ENCODE results near the gene RXFP4.
A peak's percentile ranks its signal among the peaks of the same experiment; 100 is the strongest.

Gene RXFP4

DNA sequence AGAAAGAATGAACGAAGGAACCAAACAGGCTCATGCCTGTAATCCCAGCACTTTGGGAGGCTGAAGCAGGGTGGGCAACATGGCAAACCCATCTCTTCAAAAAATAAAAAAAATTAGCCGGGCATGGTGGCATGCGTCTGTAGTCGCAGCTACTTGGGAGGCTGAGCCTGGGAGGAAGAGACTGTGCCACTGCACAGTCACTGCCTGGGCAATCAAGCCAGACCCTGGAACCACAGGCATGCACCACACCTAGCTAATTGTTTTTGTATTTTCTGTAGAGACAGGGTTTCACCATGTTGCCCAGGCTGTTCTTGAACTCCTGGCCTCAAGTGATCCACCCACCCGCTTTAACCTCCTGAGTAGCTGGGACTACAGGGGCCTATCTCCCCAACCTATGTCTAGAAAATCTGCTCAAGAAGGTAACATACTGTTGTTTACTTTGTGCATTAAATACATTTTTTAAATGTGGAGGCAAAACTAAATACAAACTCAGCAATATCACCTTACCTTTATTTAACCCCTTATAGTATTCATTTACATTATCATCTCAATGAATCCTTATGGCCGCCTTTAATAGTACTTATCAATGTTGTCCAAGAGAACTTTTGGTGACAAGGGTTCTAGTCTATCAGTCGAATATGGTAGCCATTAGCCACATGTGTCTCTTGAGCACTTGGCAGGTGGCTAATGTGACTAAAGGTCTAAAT is 10.0 kb upstream of the RXFP4 start:
- DNase-seq: no peak

DNA sequence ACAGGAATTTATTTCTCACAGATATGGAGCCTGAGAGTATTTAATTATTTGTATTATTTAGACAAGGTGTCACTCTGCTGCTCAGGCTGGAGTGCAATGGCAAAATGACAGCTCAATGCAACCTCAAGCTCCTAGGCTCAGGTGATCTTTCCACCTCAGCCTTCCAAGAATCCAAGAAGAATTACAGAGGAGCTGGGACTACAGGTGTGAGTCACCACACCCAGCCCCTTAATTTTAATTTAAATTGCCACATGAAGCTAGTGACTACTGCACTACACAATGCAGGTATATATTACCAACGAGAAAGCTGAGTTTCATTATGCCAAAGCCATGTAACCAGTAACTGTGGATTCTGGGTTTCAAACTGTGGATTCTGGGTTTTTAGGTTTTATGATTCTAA is 9.4 kb upstream of the RXFP4 start:
- no peak for DNase-seq

DNA sequence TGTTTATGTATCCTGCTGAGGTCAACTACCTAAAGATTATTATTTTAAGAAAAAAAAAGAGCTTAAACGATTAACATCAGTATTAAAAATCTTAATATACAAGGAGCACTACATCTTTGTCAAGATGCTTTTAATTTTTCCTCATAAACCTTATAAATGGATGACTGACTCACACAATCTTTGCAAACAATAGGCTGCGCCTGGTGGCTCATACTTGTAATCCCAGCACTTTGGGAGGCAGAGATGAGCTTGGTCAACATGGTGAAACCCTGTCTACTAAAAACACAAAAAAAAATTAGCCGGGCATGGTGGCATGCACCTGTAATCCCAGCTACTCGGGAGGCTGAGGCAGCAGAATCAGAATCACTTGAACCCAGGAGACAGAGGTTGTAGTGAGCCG is 9.0 kb upstream of the RXFP4 start:
- DNase-seq: no peak

DNA sequence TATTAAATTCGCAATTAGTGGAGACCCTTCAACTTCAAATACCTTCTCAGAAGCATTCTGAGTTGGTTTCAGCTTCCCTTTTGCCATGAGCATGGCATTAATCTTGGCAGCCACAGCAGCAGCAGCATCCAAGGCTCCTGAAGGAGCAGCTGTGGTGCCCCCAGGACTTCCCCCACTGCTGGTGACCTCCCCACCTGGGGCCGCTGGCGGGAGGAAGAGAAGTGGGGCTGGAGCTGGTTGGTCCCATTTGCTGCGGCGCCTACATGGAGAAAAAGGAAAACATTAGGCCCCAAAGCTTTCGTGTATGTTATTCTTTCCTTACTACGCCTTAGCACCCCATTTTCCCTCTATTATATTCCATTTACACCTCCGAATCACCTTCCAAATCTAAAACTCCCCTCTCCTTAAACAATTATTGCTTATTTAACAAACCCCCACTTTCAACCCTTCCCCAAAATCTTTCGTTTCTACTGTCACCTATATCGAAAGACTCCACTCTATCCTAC is 7.8 kb upstream of the RXFP4 start:
- DNase-seq: no peak

DNA sequence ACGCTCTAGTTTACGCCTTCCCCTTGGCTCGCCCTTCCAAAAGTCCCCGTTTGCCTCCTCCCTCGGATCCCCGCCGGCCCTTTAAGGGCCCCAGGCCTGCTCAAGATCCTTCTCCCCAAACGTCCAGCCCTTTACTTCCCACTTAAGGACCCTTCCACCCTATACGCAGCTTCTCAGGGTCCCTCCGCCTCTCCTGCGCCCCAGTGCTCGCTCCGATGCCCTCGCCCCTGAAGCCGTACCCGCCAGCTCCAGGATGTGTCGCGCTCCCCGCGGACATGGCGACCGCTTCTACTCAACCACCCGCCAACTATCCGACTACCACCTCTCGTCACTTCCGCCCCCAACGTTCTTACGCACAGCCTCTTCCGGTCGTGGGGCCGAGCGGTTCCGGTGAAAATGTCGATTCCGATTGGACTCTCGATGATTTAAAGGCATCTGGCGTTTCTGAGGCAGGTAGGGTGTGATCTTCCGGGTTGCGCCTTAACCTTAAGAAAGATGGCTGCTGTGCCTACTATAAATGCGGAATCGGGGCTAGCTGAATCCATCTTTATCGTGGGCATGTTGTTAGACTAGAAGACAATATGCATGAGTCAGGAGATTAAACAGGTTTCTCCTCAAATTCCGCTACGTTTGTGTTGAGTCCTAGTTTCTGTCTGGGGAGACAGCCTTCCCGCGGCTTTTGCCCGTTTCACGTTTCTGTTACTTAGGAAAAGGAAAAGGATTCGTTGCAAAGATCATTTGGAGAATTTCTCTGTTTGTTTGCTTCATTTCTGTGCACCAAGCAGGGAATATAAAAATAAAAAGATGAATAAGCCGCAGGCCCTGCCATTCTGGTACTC is 7.1 kb upstream of the RXFP4 start, which contains the start of gene KHDC4:
Gene KHDC4 (minus strand): TSS at position 317 of the 839 bp plus-strand sequence. CDS start 40 bp downstream, at position 277.
- peak; percentile 97 for DNase-seq

DNA sequence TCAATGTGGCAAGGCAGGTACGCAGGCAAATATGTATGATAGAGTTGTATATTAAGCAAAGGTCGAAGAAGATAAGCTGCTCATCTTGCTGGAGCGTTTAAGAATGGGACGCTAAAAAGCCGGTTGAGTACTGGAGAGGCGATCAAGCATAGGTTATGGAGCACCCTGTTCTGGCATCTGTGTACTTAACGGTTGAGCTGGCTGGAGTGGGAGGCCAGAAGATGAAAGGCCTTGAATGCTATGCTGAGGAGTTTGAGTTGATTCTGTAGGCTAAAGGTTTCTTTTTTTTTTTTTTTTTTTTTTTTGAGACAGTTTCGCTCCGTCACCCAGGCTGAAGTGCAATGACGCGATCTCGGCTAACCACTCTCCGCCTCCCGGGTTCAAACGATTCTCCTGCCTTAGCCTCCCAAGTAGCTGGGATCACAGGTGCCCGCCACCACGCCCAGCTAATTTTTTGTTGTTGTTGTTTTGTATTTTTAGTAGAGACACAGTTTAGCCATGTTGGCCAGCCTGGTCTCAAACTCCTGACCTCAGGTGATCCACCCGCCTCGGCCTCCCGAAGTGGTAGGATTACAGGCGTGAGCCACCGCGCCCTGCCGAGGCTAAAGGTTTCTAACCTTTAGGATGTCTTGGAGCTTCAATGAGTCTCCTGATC is 6.4 kb upstream of the RXFP4 start:
- DNase-seq: no peak

DNA sequence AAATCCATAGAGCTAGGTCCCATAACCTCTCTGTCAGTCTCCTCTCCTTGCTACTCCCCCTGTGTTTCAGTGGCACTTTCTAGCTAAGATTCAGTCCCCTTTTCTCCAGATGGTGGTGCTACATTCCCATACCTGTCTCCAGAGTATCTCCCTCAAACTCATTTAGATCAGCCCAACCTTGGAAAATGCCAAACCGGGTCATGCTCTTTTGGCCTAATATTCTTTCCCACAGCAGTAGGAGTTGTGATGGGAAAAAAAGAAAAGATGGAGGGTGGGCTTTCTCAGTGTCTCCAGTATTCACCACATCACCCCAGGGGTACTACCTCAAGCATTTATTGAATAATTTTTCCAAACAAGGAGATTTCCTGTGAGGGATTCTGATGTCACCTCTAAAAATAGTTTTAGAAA is 3.2 kb upstream of the RXFP4 start:
- DNase-seq: peak; percentile 52

DNA sequence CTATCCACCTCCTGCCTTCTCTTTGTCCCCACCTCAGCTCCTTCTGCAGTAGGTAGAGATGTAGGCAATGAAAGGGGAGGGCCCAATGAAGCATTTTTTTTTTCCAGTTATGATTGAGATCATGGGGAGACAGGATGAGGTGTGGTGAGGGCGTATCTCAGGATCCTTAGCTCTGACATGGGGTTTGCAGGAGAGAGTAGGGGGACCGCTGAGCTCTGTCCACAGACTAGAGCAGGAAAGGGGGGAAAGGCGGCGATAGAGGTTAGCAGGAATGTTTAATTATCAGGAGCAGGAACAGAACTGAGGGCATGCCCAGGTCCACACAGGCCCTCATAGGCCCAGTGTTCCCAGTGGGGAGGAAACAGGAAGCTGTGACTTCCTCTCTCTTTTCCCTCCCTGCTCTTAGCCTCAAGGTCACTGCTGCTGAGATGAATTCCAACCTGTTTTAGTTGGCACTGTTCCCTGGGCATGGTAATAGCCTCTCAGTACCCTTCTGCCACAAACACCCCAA is 901 bp upstream of the RXFP4 start:
- no peak for DNase-seq

DNA sequence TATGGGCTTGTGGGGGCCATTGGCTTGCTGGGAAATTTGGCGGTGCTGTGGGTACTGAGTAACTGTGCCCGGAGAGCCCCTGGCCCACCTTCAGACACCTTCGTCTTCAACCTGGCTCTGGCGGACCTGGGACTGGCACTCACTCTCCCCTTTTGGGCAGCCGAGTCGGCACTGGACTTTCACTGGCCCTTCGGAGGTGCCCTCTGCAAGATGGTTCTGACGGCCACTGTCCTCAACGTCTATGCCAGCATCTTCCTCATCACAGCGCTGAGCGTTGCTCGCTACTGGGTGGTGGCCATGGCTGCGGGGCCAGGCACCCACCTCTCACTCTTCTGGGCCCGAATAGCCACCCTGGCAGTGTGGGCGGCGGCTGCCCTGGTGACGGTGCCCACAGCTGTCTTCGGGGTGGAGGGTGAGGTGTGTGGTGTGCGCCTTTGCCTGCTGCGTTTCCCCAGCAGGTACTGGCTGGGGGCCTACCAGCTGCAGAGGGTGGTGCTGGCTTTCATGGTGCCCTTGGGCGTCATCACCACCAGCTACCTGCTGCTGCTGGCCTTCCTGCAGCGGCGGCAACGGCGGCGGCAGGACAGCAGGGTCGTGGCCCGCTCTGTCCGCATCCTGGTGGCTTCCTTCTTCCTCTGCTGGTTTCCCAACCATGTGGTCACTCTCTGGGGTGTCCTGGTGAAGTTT is 550 bp downstream of the RXFP4 start:
- no peak for DNase-seq

DNA sequence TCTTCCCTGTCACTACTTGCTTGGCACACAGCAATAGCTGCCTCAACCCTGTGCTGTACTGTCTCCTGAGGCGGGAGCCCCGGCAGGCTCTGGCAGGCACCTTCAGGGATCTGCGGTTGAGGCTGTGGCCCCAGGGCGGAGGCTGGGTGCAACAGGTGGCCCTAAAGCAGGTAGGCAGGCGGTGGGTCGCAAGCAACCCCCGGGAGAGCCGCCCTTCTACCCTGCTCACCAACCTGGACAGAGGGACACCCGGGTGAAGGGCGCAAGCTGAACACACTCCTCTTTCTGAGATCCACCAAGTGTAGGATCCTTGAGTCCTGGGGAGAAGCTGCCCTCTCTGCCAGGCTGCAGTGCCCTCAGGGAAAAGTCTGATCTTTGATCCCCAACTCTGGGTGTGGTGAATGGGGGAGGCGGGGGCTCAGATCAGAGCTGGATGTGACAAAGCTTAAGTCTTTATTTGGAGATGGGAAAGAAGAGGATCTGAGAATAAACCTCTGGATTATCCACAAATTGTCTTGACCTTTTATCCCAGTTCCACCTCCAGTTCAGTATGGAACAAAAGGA is 1.2 kb downstream of the RXFP4 start:
- DNase-seq: no peak

DNA sequence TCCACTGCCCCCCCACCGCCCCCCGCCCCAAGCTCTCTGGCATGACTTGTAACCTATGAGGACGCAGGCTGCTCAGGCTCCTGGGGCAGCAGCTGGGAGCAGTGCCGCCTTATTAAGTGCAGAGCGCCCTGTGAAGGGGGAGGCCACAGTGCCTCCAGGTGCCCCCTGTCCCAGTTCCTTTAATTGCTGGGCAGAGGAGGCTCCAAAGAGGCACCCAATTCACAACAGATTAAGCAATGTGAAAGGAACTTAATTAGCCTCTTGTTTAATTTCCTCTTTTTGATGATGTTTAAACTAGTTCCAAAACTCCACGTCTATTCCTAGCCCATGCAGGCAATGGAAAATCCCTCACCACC is 3.0 kb downstream of the RXFP4 start:
- no peak for DNase-seq

DNA sequence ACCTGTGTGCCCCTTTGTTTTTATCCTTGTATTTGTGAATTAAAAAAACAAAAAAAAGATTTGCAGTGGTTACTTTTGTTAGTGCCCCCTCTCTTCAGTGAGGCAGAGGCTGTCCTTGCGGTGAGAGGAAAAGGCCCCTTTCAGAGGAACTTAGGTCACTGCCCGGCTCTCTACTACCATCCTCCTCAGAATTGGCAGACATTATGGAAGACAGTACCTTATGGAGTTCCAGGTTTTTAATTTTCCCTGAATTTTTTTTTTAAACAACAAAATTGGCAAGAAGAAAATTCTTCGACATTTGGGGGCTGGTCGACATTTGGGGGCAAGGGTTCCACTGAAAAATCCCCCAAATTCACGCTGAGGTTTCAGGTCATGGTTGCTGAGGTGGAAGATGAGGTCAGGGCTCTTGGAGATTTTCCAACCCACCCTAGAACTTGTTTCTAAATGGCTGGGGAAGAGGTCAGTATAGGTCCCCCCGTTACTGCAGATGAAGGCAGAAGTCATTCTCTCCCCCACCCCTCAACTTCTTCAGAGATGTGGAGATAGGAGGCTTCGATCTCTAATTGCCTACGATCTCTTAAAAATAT is 5.3 kb downstream of the RXFP4 start:
- DNase-seq: no peak

DNA sequence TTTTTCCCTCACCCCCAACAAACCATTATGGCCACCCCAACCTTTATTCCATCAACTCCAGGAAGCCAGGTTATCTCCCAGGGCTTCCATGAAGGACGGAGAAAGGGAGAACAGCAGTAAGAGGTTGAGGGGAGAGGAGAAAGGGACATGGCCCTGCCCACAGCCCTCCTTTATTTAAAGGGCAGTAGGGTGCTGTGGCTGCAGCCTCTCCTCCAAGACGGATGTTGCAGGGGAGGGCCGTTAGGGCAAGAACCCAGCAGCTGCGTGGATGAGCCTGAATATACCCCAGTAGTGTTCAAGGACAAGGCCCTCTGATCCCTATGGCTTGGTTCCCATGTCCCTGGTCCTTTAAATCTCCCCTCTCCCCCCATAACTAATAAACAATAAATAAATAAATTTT is 5.9 kb downstream of the RXFP4 start:
- DNase-seq: no peak

DNA sequence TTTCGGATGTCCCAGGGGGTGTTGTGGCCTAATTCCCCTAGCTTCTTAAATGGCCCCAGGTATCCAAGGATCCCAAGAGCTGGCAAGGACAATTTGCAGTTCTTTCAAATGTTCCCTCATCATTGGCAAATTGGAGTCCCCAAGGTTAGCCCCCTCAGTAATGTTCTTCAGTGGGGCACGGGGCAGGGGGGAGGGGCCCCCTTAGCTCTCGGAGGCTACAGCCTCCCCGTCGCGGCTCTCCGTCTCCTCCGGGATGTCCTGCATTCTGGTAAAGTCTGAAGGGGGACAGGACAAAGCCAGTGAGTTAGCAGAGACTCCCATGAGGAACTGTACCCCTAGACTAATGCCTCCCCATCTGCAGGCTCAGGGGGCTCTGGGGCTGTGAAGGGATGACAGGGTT is 6.3 kb downstream of the RXFP4 start:
- DNase-seq: no peak

DNA sequence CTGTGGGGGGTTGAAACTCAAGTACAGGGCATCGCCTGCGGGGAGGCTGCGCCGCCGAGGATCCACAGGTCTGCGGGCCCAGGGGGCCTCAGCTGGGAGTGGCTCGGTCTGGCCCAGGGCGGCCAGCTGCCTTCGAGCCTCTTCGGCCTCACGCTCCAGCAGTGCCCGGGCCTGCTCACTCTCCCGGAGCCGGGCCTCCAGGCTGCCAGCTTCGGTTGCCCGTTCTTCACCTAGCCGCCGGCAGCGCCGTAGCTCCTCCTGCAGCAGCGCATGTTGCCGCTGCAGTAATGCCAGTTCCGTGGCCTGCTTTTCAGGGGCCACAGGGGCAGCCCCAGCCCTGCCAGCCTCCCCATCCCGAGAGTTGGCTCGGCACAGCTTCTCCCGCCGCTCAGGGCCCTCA is 9.4 kb downstream of the RXFP4 start:
- DNase-seq: no peak

DNA sequence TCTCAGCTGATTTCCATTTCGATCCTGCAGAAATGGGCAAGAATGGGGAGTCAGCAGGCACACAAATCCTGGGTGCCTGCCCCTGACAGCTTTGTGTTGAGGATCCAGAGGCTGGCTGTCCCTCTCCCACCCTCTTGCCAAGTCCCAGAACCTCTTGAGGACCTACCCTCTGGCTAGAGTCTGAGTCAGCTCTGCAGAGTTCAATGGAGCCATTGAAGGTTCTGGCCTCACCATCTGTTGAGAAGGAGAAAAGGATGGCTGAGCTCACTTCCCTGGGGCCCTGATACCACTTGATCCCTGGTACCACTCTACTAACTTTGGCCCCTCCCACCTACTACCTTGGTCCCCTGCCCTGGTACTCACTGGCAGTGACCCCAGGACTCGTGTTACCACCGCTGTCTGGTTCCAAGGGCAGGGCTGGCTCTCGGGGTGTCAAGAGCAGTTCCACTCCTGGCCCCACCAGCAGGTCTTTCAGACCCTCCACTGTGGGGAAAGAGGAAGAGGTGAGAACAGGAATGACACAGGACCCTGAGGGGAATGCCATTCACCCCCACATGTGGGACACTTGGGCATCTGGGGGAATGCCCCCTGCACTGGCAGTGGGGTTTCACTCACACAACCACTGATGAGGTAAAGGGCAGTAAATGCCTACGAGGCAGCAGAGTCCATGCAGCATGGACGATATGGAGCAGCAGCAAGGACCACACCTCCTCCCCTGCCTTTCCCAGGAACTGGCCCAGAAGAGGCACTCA is 10.5 kb downstream of the RXFP4 start:
- no peak for DNase-seq

DNA sequence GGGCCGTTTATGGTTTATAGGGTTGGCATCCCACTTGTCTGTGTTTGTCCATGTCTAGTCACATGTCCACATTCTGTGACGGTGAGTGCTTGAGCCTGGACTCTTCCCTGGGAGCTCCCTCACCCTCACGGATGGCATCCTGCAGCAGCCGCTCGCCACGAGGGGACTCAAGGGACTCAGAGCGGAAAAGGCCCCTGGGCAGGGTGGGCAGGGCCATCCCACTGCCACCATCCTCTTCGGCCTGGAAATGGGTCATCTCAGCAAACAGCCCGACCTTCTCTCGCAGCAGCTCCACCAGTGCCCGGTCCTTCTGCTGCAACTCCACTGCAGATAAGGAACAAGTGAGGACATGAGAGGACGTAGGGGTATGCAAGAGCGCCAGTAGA is 11.1 kb downstream of the RXFP4 start:
- DNase-seq: no peak

DNA sequence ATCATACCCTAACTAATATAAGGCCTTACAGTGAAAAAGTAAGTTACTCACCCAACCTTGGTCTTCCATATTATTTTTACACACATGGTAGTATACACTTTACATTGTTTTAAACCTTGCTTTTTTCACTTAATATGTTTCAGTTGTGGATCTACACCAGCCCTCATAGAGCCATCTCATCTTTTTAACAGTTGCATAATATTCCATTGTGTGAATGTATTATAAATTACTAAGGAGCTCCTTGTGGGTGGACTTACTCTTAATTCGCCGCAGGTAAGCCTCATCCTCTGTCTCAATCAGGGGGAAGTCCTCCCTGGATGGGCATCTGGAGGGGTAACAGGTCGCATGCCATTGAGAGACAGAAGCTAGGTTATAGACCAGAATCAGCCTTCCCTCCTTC is 13.2 kb downstream of the RXFP4 start:
- no peak for DNase-seq

DNA sequence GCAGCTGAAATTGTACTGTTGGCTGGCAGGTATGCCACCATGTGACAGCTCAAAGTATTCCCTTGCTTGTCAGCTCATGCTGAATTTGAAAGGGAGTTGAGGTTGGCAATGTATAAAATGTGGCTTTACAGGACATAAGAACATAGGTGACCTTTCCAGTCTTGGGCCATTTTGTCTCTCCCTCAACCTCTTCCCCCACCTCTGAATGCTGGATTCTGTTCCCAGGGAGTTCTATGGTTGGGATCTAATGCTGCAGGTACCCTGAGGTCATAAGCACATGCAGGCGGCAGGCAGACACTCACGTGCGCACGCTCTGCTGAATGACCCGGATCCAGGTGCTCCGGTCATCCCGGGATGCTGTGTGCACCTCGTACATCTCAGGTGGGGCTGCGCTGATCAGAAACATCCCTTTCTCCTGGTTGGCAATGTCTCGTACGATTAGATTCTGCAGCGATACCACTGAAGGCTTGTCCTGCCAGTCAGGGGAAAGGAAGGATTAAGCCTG is 16.0 kb downstream of the RXFP4 start:
- no peak for DNase-seq

DNA sequence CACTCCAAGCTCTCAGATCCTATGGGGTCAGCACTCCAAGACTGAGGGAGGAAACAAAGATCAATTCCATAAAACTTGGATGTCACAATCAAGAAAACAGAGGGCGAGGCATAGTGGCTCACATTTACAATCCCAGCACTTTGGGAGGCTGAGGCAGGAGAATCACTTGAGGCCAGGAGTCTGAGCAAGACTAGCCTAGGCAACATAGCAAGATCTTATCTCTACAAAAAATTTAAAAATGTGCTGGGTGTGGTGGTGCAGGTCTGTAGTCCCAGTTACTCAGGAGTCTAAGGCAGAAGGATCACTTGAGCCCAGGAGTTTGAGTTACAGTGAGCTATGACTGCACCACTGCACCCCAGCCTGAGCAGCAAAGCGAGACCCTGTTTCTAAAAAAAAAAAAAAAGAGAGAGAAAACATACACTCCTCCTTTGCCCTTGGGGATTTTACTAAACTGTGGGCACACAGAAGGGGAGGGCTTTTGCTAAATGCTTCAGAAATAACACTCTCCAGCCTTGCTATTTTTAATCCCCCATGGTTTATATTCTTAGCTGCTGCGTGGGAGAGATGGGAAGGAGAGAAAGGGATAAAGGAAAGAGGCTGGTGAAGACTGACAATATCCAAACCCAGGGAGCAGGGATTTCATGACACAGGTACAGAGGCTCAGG is 18.8 kb downstream of the RXFP4 start:
- no peak for DNase-seq

DNA sequence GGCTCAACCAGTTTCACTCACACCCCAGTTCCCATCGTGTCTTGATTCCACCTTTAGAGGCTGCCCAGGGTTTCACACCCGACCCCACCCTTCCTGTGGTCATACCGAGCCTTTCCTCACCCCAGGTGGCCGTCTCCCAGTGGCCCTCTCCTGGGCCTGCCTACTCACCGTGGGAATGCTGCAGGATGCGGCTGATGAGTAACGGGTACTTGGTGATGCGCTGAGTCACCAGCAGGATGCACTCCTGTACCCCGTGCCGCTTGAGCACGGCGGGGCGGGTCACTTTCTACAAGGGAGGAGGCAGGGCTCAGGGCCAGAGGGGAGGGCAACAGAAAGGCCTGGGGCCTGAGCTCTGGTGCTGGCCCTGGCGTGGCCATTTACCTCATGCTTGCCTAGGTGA is 20.5 kb downstream of the RXFP4 start:
- no peak for DNase-seq

Data from retina (tissue), 1 donor.